IPS-18a (cell line): Measurements from ENCODE around the gene RAB41.
"Not testable (repeated sequence)": the region's sequence is repeated elsewhere in the genome, so short reads cannot be mapped to it uniquely, and the experiment has no call there.

ENCODE experiments used
- H3K27ac ChIP-seq: one replicate; pipeline ENCODE4 v1.5.1; 2013; ENCODE audit warnings: low read length
- H3K27me3 ChIP-seq: one replicate; pipeline ENCODE4 v1.6.1; 2013; ENCODE audit warnings: mild to moderate bottlenecking, low read length; ENCODE audit not compliant: control insufficient read depth, insufficient read depth
- H3K36me3 ChIP-seq: one replicate; pipeline ENCODE4 v1.6.1; 2013; ENCODE audit warnings: low read depth, low read length; ENCODE audit not compliant: control insufficient read depth
- H3K4me1 ChIP-seq: one replicate; pipeline ENCODE4 v1.6.1; 2013; ENCODE audit warnings: low read depth, low read length; ENCODE audit not compliant: control insufficient read depth
- H3K4me3 ChIP-seq: one replicate; pipeline ENCODE4 v1.5.1; 2013; ENCODE audit warnings: low read length
- H3K9ac ChIP-seq: one replicate; pipeline ENCODE4 v1.6.1; 2013; ENCODE audit warnings: mild to moderate bottlenecking, low read length, moderate library complexity
- H3K9me3 ChIP-seq: one replicate; pipeline ENCODE4 v1.6.1; 2013; ENCODE audit warnings: low read depth, low read length; ENCODE audit not compliant: control insufficient read depth

RAB41 gene

DNA sequence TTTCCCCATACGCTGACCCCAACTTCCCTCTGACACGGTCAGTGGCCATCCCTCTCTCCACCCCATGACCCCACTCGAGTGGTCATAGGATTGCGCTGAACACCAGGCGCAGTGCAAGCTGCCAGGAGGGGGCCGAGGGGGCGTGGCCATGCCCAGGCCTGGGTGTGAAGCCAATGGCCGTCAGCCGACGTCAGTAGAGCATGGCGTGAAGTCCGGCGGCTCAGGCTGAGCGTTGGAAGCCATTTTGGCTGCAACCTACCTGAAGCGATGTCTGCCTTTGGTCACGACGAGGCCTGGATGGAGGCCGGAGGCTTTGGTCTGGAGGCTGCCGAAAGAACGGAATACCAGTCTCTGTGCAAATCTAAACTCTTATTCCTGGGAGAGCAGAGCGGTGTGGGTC, at the start of gene RAB41:
Gene RAB41 (plus strand): TSS at position 222 of the 400 bp plus-strand sequence. CDS start 46 bp downstream, at position 268.
- no peak within 1 kb of the TSS for H3K9ac ChIP-seq
- H3K4me1 ChIP-seq, result no peaks in the 10 kb centered on the region
- no peak within 1 kb of the TSS for H3K4me3 ChIP-seq
- H3K9me3 ChIP-seq, result peaks cover 6% of the 10 kb centered on the region
- H3K27ac ChIP-seq, result no peak within 1 kb of the TSS
- peaks cover 8% of the 10 kb centered on the region for H3K36me3 ChIP-seq
- no peaks in the 10 kb centered on the region for H3K27me3 ChIP-seq

DNA sequence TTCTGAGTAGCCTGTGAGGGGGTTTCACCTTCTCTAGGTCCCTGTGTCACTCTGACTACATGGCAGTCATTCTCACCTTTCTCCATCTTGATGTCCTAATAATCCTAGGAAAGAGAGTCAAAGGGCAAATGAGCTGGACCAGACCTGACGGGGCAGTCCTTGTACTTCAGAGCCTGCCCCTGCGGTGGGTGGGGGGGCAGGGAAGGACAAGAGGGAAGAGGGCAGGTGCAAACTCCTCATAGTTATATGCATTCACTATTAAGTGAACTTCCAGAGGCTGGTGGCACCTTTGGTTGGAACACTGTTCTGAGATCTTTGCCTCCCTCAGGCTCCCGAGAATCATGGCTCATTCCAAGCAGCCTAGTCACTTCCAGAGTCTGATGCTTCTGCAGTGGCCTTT, 47.6 kb upstream of the RAB41 start, which contains the start of gene AWAT1:
Gene AWAT1 (plus strand): TSS at position 301 of the 400 bp plus-strand sequence. CDS start 41 bp downstream, at position 342.
- H3K9me3 ChIP-seq, result peaks cover 10% of the 10 kb centered on the region
- no peak within 1 kb of the TSS for H3K4me3 ChIP-seq
- no peak within 1 kb of the TSS for H3K27ac ChIP-seq
- H3K9ac ChIP-seq, result no peak within 1 kb of the TSS
- no peaks in the 10 kb centered on the region for H3K27me3 ChIP-seq
- no peaks in the 10 kb centered on the region for H3K4me1 ChIP-seq
- no peaks in the 10 kb centered on the region for H3K36me3 ChIP-seq

DNA sequence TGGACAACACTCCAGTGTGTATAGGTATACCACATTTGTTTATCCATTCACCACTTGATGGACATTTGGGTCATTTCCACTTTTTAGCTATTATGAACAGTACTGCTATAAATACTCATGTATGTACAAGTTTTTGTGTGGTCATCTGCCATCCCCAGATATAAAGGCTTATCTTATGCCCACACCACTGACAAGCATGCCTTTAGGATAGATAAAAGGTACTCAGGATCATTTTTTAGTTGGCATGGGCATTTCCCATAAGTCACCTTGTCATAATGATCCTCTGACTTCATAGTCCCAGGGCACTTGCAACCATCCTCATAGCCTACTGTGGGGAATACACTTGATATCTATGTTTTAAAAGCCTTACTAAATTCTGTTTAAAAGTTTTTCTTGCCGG, 41.2 kb upstream of the RAB41 start:
- no peak overlapping the region for H3K27ac ChIP-seq
- peaks cover 10% of the 10 kb centered on the region for H3K9me3 ChIP-seq
- no peak overlapping the region for H3K4me3 ChIP-seq
- H3K4me1 ChIP-seq, result peaks cover 2% of the 10 kb centered on the region
- H3K27me3 ChIP-seq, result no peaks in the 10 kb centered on the region
- H3K36me3 ChIP-seq, result no peaks in the 10 kb centered on the region
- H3K9ac ChIP-seq, result no peak overlapping the region

DNA sequence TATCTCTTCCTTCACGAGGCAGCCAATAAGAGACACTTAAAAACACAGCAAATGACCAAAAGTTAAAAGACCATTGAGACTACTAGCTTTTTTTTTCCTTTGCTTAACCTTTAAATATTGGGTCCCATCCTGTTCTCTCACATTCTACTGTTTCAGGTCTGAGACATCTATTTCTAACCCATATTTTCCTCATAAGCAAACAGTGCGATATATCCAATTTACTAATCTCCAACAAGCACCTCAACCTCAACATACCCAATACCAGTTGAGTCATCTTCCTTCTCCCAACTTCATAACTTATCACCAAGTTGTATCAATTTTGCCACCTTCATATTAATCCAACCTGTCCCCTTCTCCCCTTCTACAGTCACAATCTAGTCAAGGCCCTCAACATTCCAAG, 40.5 kb upstream of the RAB41 start:
- peaks cover 10% of the 10 kb centered on the region for H3K9me3 ChIP-seq
- H3K27me3 ChIP-seq, result no peaks in the 10 kb centered on the region
- H3K27ac ChIP-seq, result no peak overlapping the region
- no peak overlapping the region for H3K9ac ChIP-seq
- H3K36me3 ChIP-seq, result no peaks in the 10 kb centered on the region
- no peak overlapping the region for H3K4me3 ChIP-seq
- H3K4me1 ChIP-seq, result peaks cover 2% of the 10 kb centered on the region

DNA sequence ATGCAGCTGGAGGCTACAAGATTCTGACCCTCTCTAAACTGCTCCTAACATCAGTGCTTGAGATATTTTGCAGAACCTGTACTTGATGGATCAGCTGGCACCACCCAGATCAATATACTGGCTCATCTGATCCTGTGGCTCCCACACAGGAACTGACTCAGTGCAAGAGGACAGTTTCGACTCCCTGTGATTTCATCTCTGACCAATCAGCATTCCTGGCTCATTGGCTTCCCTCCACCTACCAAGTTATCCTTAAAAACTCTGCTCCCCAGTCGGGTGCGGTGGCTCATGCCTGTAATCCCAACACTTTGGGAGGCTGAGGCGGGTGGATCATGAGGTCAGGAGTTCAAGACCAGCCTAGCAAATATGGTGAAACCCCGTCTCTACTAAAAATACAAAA, 38.4 kb upstream of the RAB41 start:
- not testable (repeated sequence) for H3K9me3 ChIP-seq, H3K27ac ChIP-seq, H3K4me3 ChIP-seq, H3K27me3 ChIP-seq, H3K4me1 ChIP-seq, H3K9ac ChIP-seq, H3K36me3 ChIP-seq

DNA sequence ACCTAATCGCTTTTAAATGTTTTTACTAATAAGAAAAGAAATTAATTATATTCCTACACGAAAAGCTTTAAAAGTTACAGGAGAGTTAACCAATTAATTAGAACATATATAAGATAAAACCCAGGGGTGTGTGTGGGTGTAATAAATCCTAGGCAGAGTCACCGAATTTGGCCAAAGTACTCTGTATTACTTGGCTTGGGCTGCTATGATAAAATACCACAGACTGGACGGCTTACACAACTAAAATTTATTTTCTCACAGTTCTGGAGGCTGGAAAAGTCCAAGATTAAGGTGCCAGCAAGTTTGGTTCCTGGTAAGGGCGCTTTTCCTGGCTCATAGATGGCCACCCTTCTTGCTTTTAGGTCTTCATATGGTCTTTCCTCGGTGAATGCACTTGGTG, 37.1 kb upstream of the RAB41 start:
- no peaks in the 10 kb centered on the region for H3K36me3 ChIP-seq
- H3K9ac ChIP-seq, result no peak overlapping the region
- H3K4me3 ChIP-seq, result no peak overlapping the region
- H3K4me1 ChIP-seq, result peaks cover 2% of the 10 kb centered on the region
- H3K27me3 ChIP-seq, result no peaks in the 10 kb centered on the region
- H3K27ac ChIP-seq, result no peak overlapping the region
- H3K9me3 ChIP-seq, result no peaks in the 10 kb centered on the region

DNA sequence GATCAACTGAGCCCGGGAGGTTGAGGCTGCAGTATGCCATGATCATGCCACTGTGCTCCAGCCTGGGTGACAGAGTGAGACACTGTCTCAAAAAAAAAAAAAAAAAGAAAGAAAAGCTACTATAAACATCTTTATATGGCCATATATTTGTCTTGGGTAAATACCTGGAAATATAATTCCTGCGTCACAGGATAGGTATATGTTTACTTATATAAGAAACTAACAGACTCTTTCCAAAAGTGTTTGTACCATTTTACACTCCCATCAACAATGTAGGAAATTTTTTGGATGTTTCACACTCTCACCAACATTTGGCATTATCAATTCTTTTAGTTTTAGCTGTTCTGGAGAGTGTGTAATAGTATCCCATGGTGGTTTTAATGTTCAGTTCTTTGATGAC, 34.7 kb upstream of the RAB41 start:
- Histone ChIP-seq H3K9ac (no peak overlapping the region), H3K27me3 (no peaks in the 10 kb centered on the region), H3K27ac (no peak overlapping the region), H3K4me1 (peaks cover 2% of the 10 kb centered on the region), H3K4me3 (no peak overlapping the region), H3K36me3 (no peaks in the 10 kb centered on the region), H3K9me3 (no peaks in the 10 kb centered on the region)

DNA sequence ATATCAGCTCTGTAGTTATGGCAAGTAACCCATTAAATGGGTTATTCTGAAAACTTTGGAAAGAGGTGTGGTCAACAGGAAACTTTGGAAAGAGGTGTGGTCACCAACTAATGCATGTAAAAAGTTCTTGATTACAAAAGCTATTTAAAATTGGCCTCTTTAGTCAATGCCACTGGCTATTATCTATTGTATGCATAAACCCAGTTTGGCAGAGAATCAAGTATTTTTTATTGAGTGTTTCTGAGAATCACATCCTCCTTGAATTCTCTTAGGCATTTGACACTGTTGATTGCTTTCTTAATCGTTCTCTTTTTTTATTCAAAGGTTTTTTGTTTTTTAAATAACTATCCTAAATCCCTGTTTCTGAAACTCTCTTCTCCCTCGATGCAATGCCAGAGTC, 29.5 kb upstream of the RAB41 start:
- Histone ChIP-seq H3K36me3 (no peaks in the 10 kb centered on the region), H3K4me3 (no peak overlapping the region), H3K27me3 (no peaks in the 10 kb centered on the region), H3K4me1 (no peaks in the 10 kb centered on the region), H3K27ac (no peak overlapping the region), H3K9me3 (peaks cover 9% of the 10 kb centered on the region), H3K9ac (no peak overlapping the region)

DNA sequence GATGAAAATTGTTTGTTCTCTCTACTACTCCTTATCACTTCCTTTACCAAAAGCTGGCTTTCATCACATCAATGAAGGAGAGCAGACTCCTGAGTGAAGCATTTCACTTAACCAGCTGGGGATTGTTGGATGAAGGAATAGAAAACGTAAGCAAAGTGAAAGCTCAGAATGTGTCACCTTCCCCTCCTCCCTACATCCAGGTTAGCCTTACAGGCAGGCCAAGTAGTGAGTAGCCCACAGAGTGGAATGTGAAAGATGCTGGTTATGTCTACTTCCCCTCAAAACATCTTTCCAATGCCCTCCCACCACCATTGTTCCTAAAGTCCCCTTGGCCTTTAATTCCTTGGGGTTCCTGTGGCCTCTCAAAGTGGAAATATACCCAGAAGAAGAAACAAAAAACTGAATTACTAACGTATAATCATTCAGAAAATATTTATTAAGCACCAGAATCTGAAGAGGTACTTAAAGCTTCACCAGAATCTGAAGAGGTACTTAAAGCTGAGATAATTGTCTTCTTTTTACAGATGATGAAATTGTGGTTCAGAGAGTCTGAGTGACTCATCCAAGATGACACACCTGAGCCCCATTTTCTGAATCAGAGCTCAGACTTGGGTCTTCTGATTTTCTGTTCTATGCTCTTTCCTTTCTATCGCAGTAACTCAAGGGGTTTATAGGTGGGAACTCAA, 28.5 kb upstream of the RAB41 start:
- no peak overlapping the region for H3K9ac ChIP-seq
- no peak overlapping the region for H3K27ac ChIP-seq
- H3K36me3 ChIP-seq, result no peaks in the 10 kb centered on the region
- no peaks in the 10 kb centered on the region for H3K27me3 ChIP-seq
- peaks cover 9% of the 10 kb centered on the region for H3K9me3 ChIP-seq
- no peaks in the 10 kb centered on the region for H3K4me1 ChIP-seq
- no peak overlapping the region for H3K4me3 ChIP-seq

DNA sequence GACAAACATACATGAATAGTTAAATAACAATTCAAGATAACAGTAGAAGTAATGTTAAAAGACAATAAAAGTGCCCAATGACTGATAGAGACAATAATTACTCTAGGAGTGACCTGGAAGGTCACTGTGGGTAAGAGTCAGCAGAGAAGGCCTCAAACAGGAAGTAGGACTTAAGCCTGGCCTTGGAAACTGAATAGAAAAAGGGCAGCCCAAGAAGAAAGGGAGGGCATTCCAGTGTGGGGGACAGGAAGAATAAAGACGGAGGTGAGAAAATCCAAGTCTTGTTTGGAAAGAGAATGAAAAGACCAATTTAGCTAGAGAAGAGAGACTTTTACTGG, 27.9 kb upstream of the RAB41 start:
- H3K27me3 ChIP-seq, result no peaks in the 10 kb centered on the region
- no peak overlapping the region for H3K27ac ChIP-seq
- H3K9ac ChIP-seq, result no peak overlapping the region

DNA sequence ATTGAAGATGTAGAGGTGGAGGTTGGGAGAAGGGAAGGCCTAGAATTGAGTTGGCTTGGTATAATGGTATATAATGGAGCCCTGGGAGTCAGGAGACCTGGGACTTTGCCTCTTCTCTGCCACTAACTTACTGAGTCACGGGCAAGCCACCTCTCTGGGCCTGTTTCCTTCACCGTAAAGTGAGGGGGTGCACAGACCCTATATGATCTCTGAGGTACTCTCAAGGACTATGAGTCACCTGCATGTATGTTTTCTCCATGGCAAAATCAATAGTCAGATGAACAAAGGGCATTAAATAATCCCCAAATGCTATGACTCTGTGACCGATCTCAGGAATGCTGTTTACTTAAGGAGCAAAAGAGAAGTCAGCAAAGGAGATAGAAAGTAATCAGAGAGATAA, 27.1 kb upstream of the RAB41 start:
- no peaks in the 10 kb centered on the region for H3K27me3 ChIP-seq
- peaks cover 9% of the 10 kb centered on the region for H3K9me3 ChIP-seq
- H3K27ac ChIP-seq, result no peak overlapping the region

More for the DNA sequence above, 27.9 kb upstream of the RAB41 start:
- Histone ChIP-seq H3K4me3 (no peak overlapping the region), H3K4me1 (no peaks in the 10 kb centered on the region), H3K9me3 (peaks cover 9% of the 10 kb centered on the region), H3K36me3 (no peaks in the 10 kb centered on the region)

DNA sequence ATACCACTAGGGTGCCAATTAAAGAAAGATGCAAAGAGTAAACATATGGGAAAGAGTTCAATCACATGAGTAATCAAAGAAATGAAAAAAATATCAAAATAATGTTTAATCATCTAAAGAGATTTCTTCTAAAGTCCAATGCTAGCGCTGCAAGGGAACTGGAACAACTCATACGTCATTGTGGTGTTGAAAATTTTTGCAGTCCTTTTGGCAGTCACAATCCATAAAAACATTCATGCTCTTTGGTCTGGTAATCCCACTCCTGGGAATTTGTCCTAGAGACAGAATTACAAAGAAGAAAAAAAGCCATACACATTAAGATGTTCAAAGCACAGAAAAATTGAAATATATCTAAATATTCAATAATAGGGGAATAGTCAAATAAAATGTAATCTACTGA, 26.5 kb upstream of the RAB41 start:
- Histone ChIP-seq H3K4me3 (no peak overlapping the region), H3K9ac (no peak overlapping the region), H3K27ac (no peak overlapping the region), H3K9me3 (peaks cover 9% of the 10 kb centered on the region), H3K27me3 (no peaks in the 10 kb centered on the region), H3K36me3 (no peaks in the 10 kb centered on the region), H3K4me1 (no peaks in the 10 kb centered on the region)

More for the DNA sequence above, 27.1 kb upstream of the RAB41 start:
- H3K36me3 ChIP-seq, result no peaks in the 10 kb centered on the region
- H3K4me3 ChIP-seq, result no peak overlapping the region
- H3K4me1 ChIP-seq, result no peaks in the 10 kb centered on the region
- H3K9ac ChIP-seq, result no peak overlapping the region
